ENCODE data around the gene APOA5.

APOA5 gene

GRCh38 chr11:116819049-116819448, 27.4 kb upstream of the APOA5 start:
- no peak for TF ChIP-seq CTCF (conservative IDR thresholded peaks at IDR 0.05; ENCODE audit: control insufficient read depth, insufficient read depth, low read depth, low read length)
- no peak overlapping the region for H3K4me3 ChIP-seq (ENCODE audit: control insufficient read depth, low read depth, low read length)
- no peak for DNase-seq (ENCODE audit: low read depth)

- DNase-seq (ENCODE audit: low read depth) = no peak
Observed at GRCh38 chr11:116814502-116814901, 22.8 kb upstream of the APOA5 start.

GRCh38 chr11:116813781-116814471, 22.2 kb upstream of the APOA5 start:
- no peak overlapping the region for H3K4me3 ChIP-seq (ENCODE audit: control insufficient read depth, low read depth, low read length)
- no peak for TF ChIP-seq CTCF (conservative IDR thresholded peaks at IDR 0.05; ENCODE audit: control insufficient read depth, insufficient read depth, low read depth, low read length)
- no peak for DNase-seq (ENCODE audit: low read depth)

More at GRCh38 chr11:116814502-116814901, 22.8 kb upstream of the APOA5 start:
- TF ChIP-seq CTCF (conservative IDR thresholded peaks at IDR 0.05; ENCODE audit: control insufficient read depth, insufficient read depth, low read depth, low read length) = no peak
- no peak overlapping the region for H3K4me3 ChIP-seq (ENCODE audit: control insufficient read depth, low read depth, low read length)

GRCh38 chr11:116813170-116813569, 21.5 kb upstream of the APOA5 start:
- no peak for TF ChIP-seq CTCF (conservative IDR thresholded peaks at IDR 0.05; ENCODE audit: control insufficient read depth, insufficient read depth, low read depth, low read length)
- no peak overlapping the region for H3K4me3 ChIP-seq (ENCODE audit: control insufficient read depth, low read depth, low read length)
- no peak for DNase-seq (ENCODE audit: low read depth)

GRCh38 chr11:116812109-116812508, 20.4 kb upstream of the APOA5 start:
- TF ChIP-seq CTCF (conservative IDR thresholded peaks at IDR 0.05; ENCODE audit: control insufficient read depth, insufficient read depth, low read depth, low read length) = no peak
- DNase-seq (ENCODE audit: low read depth) = no peak

GRCh38 chr11:116811194-116811593, 19.5 kb upstream of the APOA5 start:
- TF ChIP-seq CTCF (conservative IDR thresholded peaks at IDR 0.05; ENCODE audit: control insufficient read depth, insufficient read depth, low read depth, low read length) = no peak
- DNase-seq (ENCODE audit: low read depth) = no peak
- no peak overlapping the region for H3K4me3 ChIP-seq (ENCODE audit: control insufficient read depth, low read depth, low read length)

More at GRCh38 chr11:116812109-116812508, 20.4 kb upstream of the APOA5 start:
- no peak overlapping the region for H3K4me3 ChIP-seq (ENCODE audit: control insufficient read depth, low read depth, low read length)
